ENCODE data around the gene GLIS1. TPM values are rescaled to one million over a fixed set of nuclear protein-coding genes. Genes with fewer than 3 reads are reported as not detected.

The GLIS1 gene
- total RNA-seq, 2 donors from 2014 or later: not detected

DNA sequence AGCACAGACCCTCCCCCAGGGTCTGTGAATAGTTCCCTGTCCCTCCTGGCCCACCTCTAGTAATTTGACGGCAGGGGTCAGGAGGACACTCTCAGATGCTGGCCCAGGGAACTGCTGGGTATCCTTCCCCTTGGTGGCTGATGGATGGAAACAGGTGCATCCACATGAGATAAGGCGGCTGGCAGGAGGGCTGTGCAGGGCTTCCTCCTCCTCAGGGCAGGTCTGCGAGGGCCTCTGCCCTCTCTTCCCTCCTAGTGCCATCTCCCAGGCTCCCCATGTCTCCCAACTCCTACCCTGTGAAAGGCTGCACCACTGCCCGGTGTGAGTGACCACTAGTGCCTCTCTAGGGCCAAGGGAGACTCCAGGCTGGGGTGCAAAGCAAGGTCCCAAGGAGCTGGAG, 123.9 kb downstream of the GLIS1 start:
- H3K27ac Mint-ChIP-seq: no peak overlapping the region
- H3K27me3 Mint-ChIP-seq: peaks cover 12 to 21% of the 10 kb centered on the region in 2 donors
- ATAC-seq (no peak), DNase-seq (ENCODE audit: low spot score) (no peak)
- H3K9me3 Mint-ChIP-seq: peaks cover 8% of the 10 kb centered on the region
- peaks cover 22% of the 10 kb centered on the region for H3K36me3 Mint-ChIP-seq
- no peaks in the 10 kb centered on the region for H3K4me1 Mint-ChIP-seq (ENCODE audit: low read depth in 2 of 2)
- no peak overlapping the region for H3K4me3 Mint-ChIP-seq

DNA sequence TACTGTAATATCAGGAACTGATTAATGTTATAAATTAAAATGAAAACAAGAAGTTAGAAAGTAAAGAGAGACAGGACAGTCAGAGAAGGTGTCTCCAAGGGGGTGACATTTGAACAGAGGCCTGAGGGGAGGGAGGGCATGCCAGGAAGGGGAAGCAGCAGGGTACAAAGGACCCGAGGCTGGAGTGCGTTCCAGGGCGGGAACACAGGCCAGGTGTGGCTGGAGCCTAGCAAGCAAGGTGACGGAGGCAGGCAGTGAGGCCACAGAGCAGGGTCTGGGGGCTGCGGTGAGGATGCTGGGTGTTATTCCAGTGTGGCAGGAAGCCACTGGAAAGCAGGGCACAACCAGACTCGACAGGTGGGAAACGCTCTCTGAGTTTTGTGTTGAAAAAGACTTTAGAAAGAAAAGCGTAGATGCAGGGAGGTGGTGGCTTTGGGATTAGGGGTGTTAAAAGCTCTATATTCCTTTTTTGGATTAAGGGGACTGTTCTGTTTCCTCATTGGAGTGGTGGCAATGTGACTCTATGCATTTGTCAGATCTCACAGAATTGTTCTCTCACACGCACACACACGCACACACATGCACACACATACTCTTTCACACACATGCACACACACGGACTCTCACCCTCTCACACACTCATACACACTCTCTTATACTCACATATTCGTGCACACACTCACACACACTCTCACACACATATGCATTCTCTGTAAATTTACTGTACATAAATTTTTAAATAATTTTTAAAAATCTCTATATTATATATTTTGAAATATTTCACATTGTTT, 124.5 kb downstream of the GLIS1 start:
- no peak overlapping the region for H3K27ac Mint-ChIP-seq

DNA sequence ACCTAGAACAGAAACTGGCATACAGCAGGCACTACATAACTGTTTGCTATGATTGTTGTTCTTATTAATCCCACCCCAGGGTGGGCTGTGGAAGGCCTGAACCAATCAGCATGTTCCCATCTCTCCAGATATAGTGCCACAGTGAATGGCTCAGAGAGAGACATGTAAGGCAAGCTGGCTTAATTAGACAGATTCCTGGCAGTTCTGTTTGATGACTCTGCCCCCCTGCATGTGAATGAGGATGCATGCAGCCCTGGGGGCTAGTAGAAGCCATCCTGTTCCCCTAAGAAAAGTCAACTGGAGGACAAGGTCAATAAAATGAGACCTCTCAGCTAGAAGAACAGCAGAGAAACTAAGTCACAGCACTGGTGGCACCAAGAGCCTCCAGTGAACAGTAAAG, 130.3 kb downstream of the GLIS1 start:
- Mint-ChIP-seq H3K27me3 (peaks cover 12 to 22% of the 10 kb centered on the region in 2 donors), H3K4me1 (ENCODE audit: low read depth in 2 of 2) (peaks cover 0 to 6% of the 10 kb centered on the region in 2 donors), H3K9me3 (peaks cover 8% of the 10 kb centered on the region), H3K4me3 (no peak overlapping the region), H3K36me3 (peaks cover 22% of the 10 kb centered on the region), H3K27ac (no peak overlapping the region)
- ATAC-seq (no peak), DNase-seq (ENCODE audit: low spot score) (no peak)

More for the DNA sequence above, 124.5 kb downstream of the GLIS1 start:
- H3K9me3 Mint-ChIP-seq: peaks cover 8% of the 10 kb centered on the region
- DNase-seq (ENCODE audit: low spot score): no peak
- no peak for ATAC-seq
- no peaks in the 10 kb centered on the region for H3K4me1 Mint-ChIP-seq (ENCODE audit: low read depth in 2 of 2)
- H3K36me3 Mint-ChIP-seq: peaks cover 22% of the 10 kb centered on the region
- H3K4me3 Mint-ChIP-seq: no peak overlapping the region
- H3K27me3 Mint-ChIP-seq: peaks cover 12 to 25% of the 10 kb centered on the region in 2 donors

DNA sequence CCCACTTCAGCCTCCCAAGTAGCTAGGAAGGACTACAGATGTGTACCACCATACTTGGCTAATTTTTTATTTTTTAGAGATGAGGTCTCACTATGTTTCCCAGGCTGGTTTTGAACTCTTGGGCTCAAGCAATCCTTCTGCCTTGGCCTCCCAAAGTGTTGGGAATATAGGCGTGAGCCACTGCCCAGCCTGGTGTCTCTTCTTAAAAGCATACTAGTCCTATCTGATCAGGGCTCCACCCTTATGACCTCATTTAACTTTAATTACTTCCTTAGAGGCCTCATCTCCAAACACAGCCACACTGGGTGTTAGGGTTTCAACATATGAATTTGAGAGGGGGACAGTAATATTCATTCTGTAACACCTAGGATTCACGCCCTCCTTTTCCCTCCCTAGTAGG, 130.9 kb downstream of the GLIS1 start:
- DNase-seq (ENCODE audit: low spot score): no peak
- Mint-ChIP-seq H3K27me3 (peaks cover 12 to 22% of the 10 kb centered on the region in 2 donors), H3K4me3 (no peak overlapping the region), H3K27ac (no peak overlapping the region), H3K9me3 (peaks cover 8% of the 10 kb centered on the region), H3K36me3 (peaks cover 22% of the 10 kb centered on the region), H3K4me1 (ENCODE audit: low read depth in 2 of 2) (peaks cover 0 to 6% of the 10 kb centered on the region in 2 donors)
- no peak for ATAC-seq

DNA sequence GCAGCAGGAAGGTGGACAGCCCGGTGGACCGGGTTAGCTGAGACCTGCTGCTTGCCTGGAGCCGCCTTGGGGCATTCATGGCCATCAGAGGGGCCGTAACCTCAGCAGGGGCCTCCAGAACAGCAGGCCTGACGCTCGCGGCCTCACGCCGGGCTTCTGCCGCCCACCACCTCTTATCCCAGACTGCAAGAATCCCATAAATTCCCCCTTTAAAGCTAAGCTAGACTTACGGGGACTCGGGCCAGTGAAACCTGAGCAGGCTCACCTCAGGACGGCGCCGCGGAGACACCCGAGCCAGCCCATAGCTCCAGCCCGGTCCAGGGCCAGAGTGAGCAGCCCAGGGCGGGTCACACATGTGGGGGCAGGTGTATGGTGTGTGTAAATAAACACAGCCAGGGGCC, 132.3 kb downstream of the GLIS1 start:
- Mint-ChIP-seq H3K9me3 (peaks cover 5% of the 10 kb centered on the region), H3K27me3 (peaks cover 9 to 20% of the 10 kb centered on the region in 2 donors), H3K36me3 (peaks cover 15% of the 10 kb centered on the region), H3K4me1 (ENCODE audit: low read depth in 2 of 2) (peaks cover 0 to 6% of the 10 kb centered on the region in 2 donors), H3K27ac (no peak overlapping the region), H3K4me3 (no peak overlapping the region)
- ATAC-seq (no peak), DNase-seq (ENCODE audit: low spot score) (no peak)

DNA sequence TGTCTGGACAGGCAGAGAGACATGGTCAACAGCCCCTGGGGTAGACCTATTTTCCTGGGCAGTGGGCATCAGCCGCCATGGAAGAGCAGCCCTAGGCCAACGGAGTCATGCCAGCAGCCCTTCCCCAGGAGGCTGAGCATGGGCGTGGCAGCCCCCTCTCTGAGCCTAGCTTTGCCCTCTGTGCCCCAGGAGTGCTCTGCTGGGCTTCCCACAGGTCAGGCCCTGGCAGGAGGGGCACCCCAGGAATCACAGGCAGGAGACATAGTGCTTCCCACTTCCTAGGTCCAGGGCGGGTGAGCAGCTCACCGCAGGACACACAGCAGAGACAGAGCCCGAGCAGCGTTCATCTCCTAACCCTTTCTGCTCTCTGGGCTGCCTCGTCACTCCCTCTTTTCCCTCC, 132.8 kb downstream of the GLIS1 start:
- Mint-ChIP-seq H3K9me3 (peaks cover 5% of the 10 kb centered on the region), H3K4me3 (no peak overlapping the region), H3K36me3 (peaks cover 11% of the 10 kb centered on the region), H3K27ac (no peak overlapping the region), H3K27me3 (peaks cover 8 to 16% of the 10 kb centered on the region in 2 donors), H3K4me1 (ENCODE audit: low read depth in 2 of 2) (peaks cover under 1 to 7% of the 10 kb centered on the region in 2 donors)
- DNase-seq (ENCODE audit: low spot score) (no peak), ATAC-seq (no peak)

DNA sequence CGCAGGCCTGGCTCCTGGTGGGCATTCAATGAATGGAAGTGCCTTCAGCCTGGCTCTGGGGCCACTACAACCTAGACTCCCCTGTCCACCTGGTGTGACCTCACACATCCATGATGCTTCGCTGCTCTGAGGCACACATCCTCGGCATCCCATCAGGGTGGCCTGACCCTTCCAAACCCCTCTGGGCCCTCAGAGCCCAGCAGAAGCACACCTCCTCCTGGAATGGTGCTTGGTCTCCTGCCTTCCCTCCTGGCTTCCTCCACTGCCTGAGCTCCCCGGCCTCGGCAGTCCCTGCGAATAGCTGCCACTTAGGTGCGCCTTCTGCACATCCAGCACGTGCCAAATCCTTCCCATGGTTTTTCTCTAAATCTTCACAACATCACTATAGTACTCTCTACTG, 133.8 kb downstream of the GLIS1 start:
- H3K9me3 Mint-ChIP-seq: no peaks in the 10 kb centered on the region
- peaks cover under 1% of the 10 kb centered on the region for H3K36me3 Mint-ChIP-seq
- H3K27ac Mint-ChIP-seq: no peak overlapping the region
- H3K27me3 Mint-ChIP-seq: peaks cover 6 to 10% of the 10 kb centered on the region in 2 donors
- H3K4me1 Mint-ChIP-seq (ENCODE audit: low read depth in 2 of 2): peaks cover 7 to 12% of the 10 kb centered on the region in 2 donors
- ATAC-seq (no peak), DNase-seq (ENCODE audit: low spot score) (peak; percentile 42)
- H3K4me3 Mint-ChIP-seq: no peak overlapping the region

DNA sequence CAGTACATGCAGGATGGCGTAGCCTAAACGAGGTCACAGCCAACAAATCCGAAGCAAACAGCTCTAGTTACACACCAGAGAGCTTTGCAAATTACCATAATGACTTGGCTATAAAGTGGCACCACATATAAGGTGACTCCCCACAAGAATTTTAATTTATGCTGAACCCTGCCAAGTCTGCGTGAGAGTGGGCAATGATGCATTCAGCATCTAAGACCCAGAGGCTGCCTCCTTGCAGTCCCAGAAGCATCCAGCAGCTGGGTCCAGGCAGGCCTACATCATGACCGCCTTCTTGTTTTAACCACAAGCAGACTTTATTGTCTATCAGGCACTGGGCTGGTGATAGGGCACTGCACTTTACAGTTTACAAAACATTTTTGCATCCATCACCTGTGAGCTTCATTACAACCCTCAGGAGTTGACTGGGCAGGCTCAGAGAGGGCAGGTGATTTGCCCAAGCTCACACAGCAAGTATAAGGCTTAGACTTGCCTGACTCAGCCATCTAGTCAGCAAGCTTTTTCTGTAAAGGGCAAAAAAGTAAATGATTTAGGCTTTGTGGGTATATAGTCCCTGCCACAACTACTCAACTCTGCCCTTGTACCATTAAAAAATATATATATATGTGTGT, 134.6 kb downstream of the GLIS1 start:
- H3K36me3 Mint-ChIP-seq: no peaks in the 10 kb centered on the region
- no peaks in the 10 kb centered on the region for H3K9me3 Mint-ChIP-seq
- DNase-seq (ENCODE audit: low spot score): no peak
- H3K27me3 Mint-ChIP-seq: peaks cover 2 to 10% of the 10 kb centered on the region in 2 donors
- no peak overlapping the region for H3K4me3 Mint-ChIP-seq
- no peak for ATAC-seq
- H3K27ac Mint-ChIP-seq: no peak overlapping the region
- H3K4me1 Mint-ChIP-seq (ENCODE audit: low read depth in 2 of 2): peaks cover 7 to 12% of the 10 kb centered on the region in 2 donors

DNA sequence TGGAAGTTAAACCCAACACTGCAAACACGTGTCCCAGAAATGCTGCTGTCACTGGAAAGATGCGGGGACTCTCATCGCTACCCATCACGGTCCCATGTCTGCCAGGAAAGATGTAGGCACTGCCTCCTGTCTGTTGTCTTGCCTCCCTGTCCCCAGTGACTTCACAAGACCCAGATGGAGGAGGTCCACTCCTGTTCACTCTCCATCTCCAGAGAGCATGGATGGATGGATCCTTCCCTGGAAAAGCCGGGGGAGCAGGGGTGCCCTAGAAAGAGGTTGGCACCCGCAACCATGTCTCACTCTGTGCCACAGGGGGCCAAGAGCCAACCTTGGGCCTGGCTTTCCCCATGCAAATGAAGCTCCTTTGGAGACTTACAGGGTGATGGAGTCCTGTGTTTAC, 135.5 kb downstream of the GLIS1 start:
- peak; percentile 22 for DNase-seq (ENCODE audit: low spot score)
- H3K9me3 Mint-ChIP-seq: no peaks in the 10 kb centered on the region
- H3K36me3 Mint-ChIP-seq: no peaks in the 10 kb centered on the region
- no peak for ATAC-seq
- H3K4me1 Mint-ChIP-seq (ENCODE audit: low read depth in 2 of 2): peaks cover 7 to 12% of the 10 kb centered on the region in 2 donors
- no peak overlapping the region for H3K4me3 Mint-ChIP-seq
- no peak overlapping the region for H3K27ac Mint-ChIP-seq
- H3K27me3 Mint-ChIP-seq: peaks cover 0 to 10% of the 10 kb centered on the region in 2 donors

DNA sequence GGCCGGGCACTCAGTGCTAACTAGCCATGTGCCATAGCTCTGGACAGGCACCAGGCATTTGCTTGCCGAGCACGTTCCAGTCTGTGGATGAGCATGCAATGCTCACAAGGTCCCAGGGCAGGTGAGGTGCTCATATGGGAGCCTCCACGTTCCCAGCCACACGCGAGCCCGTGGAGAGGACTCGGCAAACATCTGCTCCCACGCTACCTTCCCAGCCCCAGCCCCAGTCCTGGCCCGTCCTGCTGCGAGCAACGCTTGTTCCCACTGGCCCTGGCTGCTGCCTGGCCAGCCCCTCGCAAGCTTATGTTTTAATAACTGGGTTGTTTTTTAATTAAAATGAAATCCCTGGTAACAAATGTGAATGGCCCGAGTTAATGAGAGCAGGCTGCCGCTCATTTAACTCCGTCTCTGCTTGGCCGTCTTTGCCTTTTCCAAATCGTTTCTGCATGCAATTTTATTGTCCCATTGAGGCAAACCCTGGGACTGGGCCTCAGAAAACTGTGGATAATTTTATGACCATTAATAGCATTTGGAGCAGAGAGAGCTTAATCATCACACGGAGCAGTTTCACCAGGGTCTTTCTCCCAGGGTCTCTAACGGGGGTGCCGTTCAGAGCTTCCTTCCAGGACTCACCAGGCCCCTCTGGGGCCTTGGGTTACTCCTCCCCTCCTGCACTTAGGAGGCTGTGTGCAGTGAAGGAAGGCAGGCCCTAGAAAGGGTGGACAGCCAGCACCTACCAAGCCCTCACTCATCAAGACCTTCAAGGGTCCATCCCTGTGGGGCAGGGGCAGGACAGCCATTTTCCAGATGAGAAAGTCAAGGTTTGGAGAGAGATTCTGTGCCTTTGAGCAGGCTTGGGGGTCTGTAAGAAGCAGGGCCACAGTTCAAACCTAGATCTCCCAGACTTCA, 136.8 kb downstream of the GLIS1 start:
- H3K27me3 Mint-ChIP-seq: peaks cover 0 to 10% of the 10 kb centered on the region in 2 donors
- H3K27ac Mint-ChIP-seq: no peak overlapping the region
- no peaks in the 10 kb centered on the region for H3K36me3 Mint-ChIP-seq
- DNase-seq (ENCODE audit: low spot score): peak; percentile 18
- no peak for ATAC-seq
- no peak overlapping the region for H3K4me3 Mint-ChIP-seq
- no peaks in the 10 kb centered on the region for H3K9me3 Mint-ChIP-seq
- peaks cover 7 to 12% of the 10 kb centered on the region in 2 donors for H3K4me1 Mint-ChIP-seq (ENCODE audit: low read depth in 2 of 2)

DNA sequence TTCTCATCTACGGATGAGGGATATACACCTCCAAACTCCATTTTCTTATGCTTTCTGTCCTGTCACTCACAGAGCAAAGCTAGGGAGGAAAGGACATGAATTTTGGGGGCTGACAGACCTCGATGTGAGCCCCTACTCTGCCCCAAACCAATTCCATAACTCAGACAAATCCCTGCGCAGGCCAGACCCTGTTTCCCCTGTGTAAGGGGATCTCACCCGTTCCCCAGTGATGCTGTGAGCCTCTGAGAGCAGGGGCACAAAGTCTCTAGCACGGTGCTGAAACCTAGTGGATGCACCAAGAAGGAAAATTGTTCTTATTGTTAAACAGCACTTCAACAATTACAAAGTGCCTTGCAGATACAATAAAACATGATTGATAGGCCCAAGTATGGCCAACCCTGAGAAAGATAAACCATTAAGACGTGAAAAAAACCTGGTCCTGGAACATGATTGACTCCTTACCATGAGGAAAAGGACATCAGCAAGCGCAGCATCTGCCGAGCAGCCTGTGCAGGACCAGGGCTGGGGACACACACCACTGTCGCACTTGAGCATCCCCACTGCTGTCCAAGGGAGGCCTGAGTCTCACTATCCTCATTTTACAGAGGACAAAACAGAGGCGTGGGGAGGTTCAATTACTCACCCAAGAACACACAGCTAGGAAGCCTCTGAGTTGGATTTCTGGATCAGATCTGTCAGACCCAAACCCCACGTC, 137.8 kb downstream of the GLIS1 start:
- Mint-ChIP-seq H3K36me3 (no peaks in the 10 kb centered on the region), H3K27me3 (peaks cover 0 to 10% of the 10 kb centered on the region in 2 donors), H3K4me3 (no peak overlapping the region), H3K9me3 (no peaks in the 10 kb centered on the region), H3K4me1 (ENCODE audit: low read depth in 2 of 2) (peaks cover 7 to 12% of the 10 kb centered on the region in 2 donors), H3K27ac (no peak overlapping the region)
- no peak for ATAC-seq
- no peak for DNase-seq (ENCODE audit: low spot score)

DNA sequence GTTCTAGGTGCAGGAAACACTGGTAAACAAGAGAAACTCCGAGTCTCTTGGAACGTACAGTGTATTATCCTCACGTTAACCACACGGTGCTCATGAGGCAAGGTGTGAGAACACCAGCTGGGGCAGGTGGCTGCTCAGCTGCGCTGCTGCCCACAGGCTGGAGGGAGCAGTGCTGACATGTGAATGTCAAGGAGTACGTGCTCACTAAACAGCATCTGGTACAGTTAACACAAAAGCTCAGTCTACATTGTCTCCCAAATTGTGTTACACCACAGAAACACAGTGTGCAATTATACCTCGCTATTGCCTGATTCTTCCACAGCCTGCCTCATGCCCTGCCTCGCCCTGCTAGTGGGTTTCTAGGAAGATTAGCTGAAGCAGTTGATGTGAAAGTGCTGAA, 138.4 kb downstream of the GLIS1 start:
- no peaks in the 10 kb centered on the region for H3K36me3 Mint-ChIP-seq
- peaks cover 0 to 12% of the 10 kb centered on the region in 2 donors for H3K27me3 Mint-ChIP-seq
- H3K4me3 Mint-ChIP-seq: no peak overlapping the region
- no peak for DNase-seq (ENCODE audit: low spot score)
- H3K9me3 Mint-ChIP-seq: no peaks in the 10 kb centered on the region
- peak; percentile 60 to 62 for ATAC-seq
- H3K4me1 Mint-ChIP-seq (ENCODE audit: low read depth in 2 of 2): peaks cover 7 to 12% of the 10 kb centered on the region in 2 donors
- no peak overlapping the region for H3K27ac Mint-ChIP-seq

DNA sequence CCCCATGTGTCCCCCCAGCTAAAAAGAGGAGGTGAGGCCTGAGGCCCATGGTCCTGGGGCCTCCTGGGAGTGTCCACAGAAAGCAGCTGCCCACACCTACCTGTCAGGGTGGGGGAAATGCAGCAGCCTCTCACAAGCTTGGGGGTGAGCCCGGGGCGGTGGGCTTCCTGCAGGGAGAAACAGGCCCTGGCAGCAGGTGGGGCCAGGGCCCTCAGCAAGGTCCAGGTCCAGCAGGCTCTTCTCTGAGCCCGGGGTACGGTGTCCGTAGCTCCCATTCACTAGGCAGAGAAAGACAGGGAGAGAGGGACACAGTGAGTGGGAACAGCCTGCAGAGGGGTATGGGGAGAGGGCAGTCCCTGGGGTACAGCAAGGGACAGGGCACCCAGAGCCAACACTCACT, 139.0 kb downstream of the GLIS1 start:
- H3K4me3 Mint-ChIP-seq: no peak overlapping the region
- peaks cover 6 to 7% of the 10 kb centered on the region in 2 donors for H3K4me1 Mint-ChIP-seq (ENCODE audit: low read depth in 2 of 2)
- no peak overlapping the region for H3K27ac Mint-ChIP-seq
- H3K9me3 Mint-ChIP-seq: no peaks in the 10 kb centered on the region
- ATAC-seq (peak in 1 of 2 donors; percentile 16), DNase-seq (ENCODE audit: low spot score) (no peak)
- H3K27me3 Mint-ChIP-seq: peaks cover 0 to 10% of the 10 kb centered on the region in 2 donors
- no peaks in the 10 kb centered on the region for H3K36me3 Mint-ChIP-seq

Measured in natural killer cell treated with Interleukin-12 subunit alpha and Interleukin-12 subunit beta and Interleukin-15 and Interleukin-18, amount 100 ng/mL, for 72 hours (primary cell).